Measurements from ENCODE around the gene FPR1.

The FPR1 gene

GRCh38 chr19:51772977-51773376, 21.3 kb upstream of the FPR1 start:
- Histone ChIP-seq H3K9me2 (ENCODE audit: low read depth, low read length) (no peaks in the 10 kb centered on the region), H3K9me3 (ENCODE audit: low read length) (no peaks in the 10 kb centered on the region), H2AFZ (ENCODE audit: low read length) (no peak overlapping the region), H3K4me2 (ENCODE audit: low read length) (no peak overlapping the region), H3K4me1 (ENCODE audit: insufficient read depth, low read length, severe bottlenecking) (no peaks in the 10 kb centered on the region), H3F3A (ENCODE audit: insufficient read depth, low read length) (no peaks in the 10 kb centered on the region), H4K20me1 (ENCODE audit: insufficient read depth, low read length) (no peaks in the 10 kb centered on the region), H3K4me3 (ENCODE audit: low read depth, low read length, poor library complexity, severe bottlenecking) (no peak overlapping the region), H3K27me3 (ENCODE audit: insufficient read depth, low read length) (no peaks in the 10 kb centered on the region; the same call in 1 of the 2 replicates), H3K79me2 (ENCODE audit: insufficient read depth, low read length) (no peaks in the 10 kb centered on the region), H3K9ac (ENCODE audit: low read length) (no peak overlapping the region), H3K27ac (ENCODE audit: low read depth, low read length, poor library complexity, severe bottlenecking) (no peak overlapping the region), H3K36me3 (ENCODE audit: insufficient read depth, low read length) (no peaks in the 10 kb centered on the region)
- no peak for TF ChIP-seq EZH2 (IDR thresholded peaks at IDR 0.05; ENCODE audit: borderline replicate concordance, low read length)
- TF ChIP-seq, protein P1, sequence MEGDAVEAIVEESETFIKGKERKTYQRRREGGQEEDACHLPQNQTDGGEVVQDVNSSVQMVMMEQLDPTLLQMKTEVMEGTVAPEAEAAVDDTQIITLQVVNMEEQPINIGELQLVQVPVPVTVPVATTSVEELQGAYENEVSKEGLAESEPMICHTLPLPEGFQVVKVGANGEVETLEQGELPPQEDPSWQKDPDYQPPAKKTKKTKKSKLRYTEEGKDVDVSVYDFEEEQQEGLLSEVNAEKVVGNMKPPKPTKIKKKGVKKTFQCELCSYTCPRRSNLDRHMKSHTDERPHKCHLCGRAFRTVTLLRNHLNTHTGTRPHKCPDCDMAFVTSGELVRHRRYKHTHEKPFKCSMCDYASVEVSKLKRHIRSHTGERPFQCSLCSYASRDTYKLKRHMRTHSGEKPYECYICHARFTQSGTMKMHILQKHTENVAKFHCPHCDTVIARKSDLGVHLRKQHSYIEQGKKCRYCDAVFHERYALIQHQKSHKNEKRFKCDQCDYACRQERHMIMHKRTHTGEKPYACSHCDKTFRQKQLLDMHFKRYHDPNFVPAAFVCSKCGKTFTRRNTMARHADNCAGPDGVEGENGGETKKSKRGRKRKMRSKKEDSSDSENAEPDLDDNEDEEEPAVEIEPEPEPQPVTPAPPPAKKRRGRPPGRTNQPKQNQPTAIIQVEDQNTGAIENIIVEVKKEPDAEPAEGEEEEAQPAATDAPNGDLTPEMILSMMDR (IDR thresholded peaks at IDR 0.05; ENCODE audit: low read length): no peak

DNA sequence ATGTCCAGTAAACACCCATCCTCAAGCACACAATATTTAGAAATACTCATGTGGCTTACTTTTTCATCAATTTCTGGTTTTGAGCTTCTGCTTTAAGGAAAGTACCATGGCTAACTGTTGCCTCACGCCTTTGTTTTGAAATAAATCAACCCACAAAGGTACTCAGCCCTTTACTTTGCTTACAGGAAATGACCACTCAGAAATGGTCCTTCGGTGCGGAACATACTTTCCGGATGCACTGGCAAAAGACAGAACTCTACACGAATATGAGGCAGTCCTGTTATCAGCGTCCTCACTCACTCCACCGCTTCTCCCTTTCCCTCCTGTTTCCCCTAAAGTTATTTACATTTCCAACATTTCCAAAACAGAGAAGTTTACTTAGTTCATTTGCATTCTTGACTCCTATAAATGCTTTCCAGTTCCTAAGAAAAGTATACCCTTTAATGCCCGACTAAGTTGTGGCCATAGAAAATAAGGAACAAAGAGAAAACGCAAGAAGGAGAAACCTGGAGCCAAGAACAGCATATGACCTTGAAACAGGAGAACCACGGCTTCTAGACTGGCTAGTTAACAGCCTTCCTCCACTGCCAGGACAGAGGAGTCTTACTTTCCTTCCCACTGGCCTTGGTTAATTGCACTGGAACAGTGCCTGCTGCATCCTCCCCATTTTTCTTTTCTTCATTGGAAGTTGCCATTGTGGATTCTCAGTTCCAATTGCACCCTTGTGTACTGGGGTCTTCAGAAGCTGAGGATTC, 19.9 kb upstream of the FPR1 start:
- Histone ChIP-seq H3K9me3 (ENCODE audit: low read length) (no peaks in the 10 kb centered on the region), H4K20me1 (ENCODE audit: insufficient read depth, low read length) (no peaks in the 10 kb centered on the region), H3K36me3 (ENCODE audit: insufficient read depth, low read length) (no peaks in the 10 kb centered on the region), H3K79me2 (ENCODE audit: insufficient read depth, low read length) (no peaks in the 10 kb centered on the region), H3F3A (ENCODE audit: insufficient read depth, low read length) (no peaks in the 10 kb centered on the region), H3K4me2 (ENCODE audit: low read length) (no peak overlapping the region), H3K9me2 (ENCODE audit: low read depth, low read length) (no peaks in the 10 kb centered on the region), H2AFZ (ENCODE audit: low read length) (no peak overlapping the region), H3K27ac (ENCODE audit: low read depth, low read length, poor library complexity, severe bottlenecking) (no peak overlapping the region), H3K9ac (ENCODE audit: low read length) (no peak overlapping the region), H3K27me3 (ENCODE audit: insufficient read depth, low read length) (no peaks in the 10 kb centered on the region; the same call in 1 of the 2 replicates), H3K4me1 (ENCODE audit: insufficient read depth, low read length, severe bottlenecking) (no peaks in the 10 kb centered on the region), H3K4me3 (ENCODE audit: low read depth, low read length, poor library complexity, severe bottlenecking) (no peak overlapping the region)
- TF ChIP-seq EZH2 (IDR thresholded peaks at IDR 0.05; ENCODE audit: borderline replicate concordance, low read length): no peak
- TF ChIP-seq, protein P1 (IDR thresholded peaks at IDR 0.05; ENCODE audit: low read length): no peak

GRCh38 chr19:51766461-51766860, 14.8 kb upstream of the FPR1 start:
- no peak overlapping the region for H2AFZ ChIP-seq (ENCODE audit: low read length)
- no peaks in the 10 kb centered on the region for H3K4me1 ChIP-seq (ENCODE audit: insufficient read depth, low read length, severe bottlenecking)
- H3K27me3 ChIP-seq (ENCODE audit: insufficient read depth, low read length): no peaks in the 10 kb centered on the region; the same call in 1 of the 2 replicates
- H3K27ac ChIP-seq (ENCODE audit: low read depth, low read length, poor library complexity, severe bottlenecking): no peak overlapping the region
- H3K9me2 ChIP-seq (ENCODE audit: low read depth, low read length): no peaks in the 10 kb centered on the region
- H3K9me3 ChIP-seq (ENCODE audit: low read length): no peaks in the 10 kb centered on the region
- no peaks in the 10 kb centered on the region for H4K20me1 ChIP-seq (ENCODE audit: insufficient read depth, low read length)
- H3F3A ChIP-seq (ENCODE audit: insufficient read depth, low read length): no peaks in the 10 kb centered on the region
- no peak overlapping the region for H3K4me3 ChIP-seq (ENCODE audit: low read depth, low read length, poor library complexity, severe bottlenecking)
- TF ChIP-seq EZH2 (IDR thresholded peaks at IDR 0.05; ENCODE audit: borderline replicate concordance, low read length): no peak
- TF ChIP-seq, protein P1 (IDR thresholded peaks at IDR 0.05; ENCODE audit: low read length): no peak
- H3K4me2 ChIP-seq (ENCODE audit: low read length): no peak overlapping the region
- H3K79me2 ChIP-seq (ENCODE audit: insufficient read depth, low read length): no peaks in the 10 kb centered on the region
- no peaks in the 10 kb centered on the region for H3K36me3 ChIP-seq (ENCODE audit: insufficient read depth, low read length)
- no peak overlapping the region for H3K9ac ChIP-seq (ENCODE audit: low read length)
